ENCODE results near the gene EDA.

- TF ChIP-seq, protein P1, sequence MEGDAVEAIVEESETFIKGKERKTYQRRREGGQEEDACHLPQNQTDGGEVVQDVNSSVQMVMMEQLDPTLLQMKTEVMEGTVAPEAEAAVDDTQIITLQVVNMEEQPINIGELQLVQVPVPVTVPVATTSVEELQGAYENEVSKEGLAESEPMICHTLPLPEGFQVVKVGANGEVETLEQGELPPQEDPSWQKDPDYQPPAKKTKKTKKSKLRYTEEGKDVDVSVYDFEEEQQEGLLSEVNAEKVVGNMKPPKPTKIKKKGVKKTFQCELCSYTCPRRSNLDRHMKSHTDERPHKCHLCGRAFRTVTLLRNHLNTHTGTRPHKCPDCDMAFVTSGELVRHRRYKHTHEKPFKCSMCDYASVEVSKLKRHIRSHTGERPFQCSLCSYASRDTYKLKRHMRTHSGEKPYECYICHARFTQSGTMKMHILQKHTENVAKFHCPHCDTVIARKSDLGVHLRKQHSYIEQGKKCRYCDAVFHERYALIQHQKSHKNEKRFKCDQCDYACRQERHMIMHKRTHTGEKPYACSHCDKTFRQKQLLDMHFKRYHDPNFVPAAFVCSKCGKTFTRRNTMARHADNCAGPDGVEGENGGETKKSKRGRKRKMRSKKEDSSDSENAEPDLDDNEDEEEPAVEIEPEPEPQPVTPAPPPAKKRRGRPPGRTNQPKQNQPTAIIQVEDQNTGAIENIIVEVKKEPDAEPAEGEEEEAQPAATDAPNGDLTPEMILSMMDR (IDR thresholded peaks at IDR 0.05): no peak
- no peak for TF ChIP-seq POLR2AphosphoS5 (IDR thresholded peaks at IDR 0.05)
Measured at GRCh38 chrX:69626129-69626528, 10.2 kb downstream of the EDA start.
